GM18520 (cell line): ENCODE measurements around the gene FBXL14.
A peak's percentile ranks its signal among the peaks of the same experiment; 100 is the strongest.

Experiments used
- ATAC-seq: cut with Tn5 transposase; IDR thresholded peaks from one replicate; pipeline ENCODE4 v1.9.1; 2021; ENCODE audit not compliant: unreplicated experiment

The FBXL14 gene

GRCh38 chr12:1540690-1541089 is 53.7 kb downstream of the FBXL14 start:
- no peak for ATAC-seq

DNA sequence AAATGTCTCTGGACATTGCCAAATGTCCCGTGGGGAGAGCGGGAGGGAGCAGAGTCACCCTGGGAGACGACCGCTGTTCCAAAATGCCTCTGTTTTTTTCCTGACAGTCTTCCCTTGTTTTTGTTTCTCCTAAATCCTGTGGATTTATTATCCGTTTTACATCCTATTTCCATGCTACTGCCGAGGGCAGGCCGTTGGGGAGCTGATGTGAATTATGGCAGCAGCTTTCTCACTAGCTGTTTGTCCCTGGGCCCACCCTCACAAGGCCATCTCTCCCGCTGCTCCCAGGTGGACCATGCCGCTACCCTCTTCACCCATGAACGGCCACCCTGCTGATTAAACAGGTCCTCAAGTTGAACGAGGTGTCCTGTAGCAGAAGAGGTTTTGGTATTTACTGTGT is 55.2 kb downstream of the FBXL14 start:
- ATAC-seq, result no peak

DNA sequence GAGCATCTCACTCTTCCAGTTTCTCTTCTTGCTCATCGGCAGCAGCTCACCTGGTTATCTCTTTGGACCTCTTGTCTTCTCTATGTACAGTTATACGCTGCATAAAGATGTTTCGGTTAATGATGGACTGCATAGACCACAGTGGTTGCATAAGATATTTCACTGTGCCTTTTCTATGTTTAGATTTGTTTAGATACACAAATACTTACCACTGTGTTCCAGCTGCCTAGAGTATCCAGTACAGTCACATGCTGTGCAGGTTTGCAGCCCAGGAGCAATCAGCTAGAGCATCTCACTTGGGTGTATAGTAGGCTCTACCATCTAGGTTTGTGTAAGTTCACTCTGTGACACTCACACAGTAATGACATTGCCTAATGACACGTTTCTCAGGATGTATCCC is 57.6 kb downstream of the FBXL14 start:
- no peak for ATAC-seq

DNA sequence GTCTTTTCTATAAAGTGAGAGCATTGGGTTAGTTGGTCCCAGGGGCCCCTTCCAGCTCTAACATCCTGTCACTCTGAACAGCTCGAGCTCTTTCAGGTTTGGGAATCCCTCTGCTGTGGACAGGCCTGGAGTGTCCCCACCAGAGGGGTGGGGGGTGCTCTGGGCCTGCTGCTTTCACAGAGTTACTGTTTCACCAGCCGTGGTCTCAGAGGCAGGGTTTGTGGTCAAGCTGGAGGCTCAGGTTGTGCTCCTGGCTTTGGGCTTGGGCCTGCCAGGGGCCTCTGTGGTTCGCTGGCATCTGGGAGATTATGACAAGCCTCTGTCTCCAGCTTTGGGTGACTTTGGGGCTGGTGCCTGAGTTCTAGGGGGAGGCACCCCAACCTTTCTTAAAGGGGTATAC is 59.6 kb downstream of the FBXL14 start:
- no peak for ATAC-seq

DNA sequence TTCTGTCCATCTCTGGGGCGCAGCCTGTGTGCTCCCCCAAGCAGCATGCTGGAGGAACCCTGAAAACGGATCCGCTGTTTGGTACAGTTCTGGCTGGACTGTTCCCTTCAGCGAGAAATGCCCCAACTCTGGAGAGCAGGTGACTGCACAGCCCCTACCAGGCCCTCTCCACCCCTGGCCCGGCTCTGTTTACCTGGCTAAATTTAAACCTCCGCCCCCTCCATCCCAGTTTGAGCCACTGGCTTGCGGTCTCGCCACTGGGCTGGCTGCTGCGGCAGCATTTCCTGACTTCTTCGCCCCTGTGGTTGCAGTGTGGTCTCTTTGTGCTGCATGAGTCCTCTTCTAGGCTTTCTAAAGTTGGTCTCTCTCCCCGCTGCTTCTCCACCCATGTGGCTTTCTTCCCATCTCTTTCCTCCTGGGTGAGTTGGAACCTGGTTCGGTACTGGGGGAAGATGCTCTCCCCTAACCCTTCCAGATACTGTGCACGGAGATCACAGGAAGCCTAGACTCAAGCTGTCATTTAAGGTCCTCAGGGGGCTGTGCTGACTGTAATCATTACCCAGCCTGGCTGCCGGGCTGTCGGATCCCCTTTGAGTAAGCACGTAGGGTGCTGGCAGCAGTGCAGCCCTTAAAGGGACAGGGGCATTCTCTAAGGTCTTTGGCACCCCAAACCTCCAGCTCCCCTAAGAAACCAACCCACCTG is 60.6 kb downstream of the FBXL14 start:
- ATAC-seq, result peak; percentile 40

- peak; percentile 19 for ATAC-seq
Observed at GRCh38 chr12:1533205-1533601, 61.2 kb downstream of the FBXL14 start.

DNA sequence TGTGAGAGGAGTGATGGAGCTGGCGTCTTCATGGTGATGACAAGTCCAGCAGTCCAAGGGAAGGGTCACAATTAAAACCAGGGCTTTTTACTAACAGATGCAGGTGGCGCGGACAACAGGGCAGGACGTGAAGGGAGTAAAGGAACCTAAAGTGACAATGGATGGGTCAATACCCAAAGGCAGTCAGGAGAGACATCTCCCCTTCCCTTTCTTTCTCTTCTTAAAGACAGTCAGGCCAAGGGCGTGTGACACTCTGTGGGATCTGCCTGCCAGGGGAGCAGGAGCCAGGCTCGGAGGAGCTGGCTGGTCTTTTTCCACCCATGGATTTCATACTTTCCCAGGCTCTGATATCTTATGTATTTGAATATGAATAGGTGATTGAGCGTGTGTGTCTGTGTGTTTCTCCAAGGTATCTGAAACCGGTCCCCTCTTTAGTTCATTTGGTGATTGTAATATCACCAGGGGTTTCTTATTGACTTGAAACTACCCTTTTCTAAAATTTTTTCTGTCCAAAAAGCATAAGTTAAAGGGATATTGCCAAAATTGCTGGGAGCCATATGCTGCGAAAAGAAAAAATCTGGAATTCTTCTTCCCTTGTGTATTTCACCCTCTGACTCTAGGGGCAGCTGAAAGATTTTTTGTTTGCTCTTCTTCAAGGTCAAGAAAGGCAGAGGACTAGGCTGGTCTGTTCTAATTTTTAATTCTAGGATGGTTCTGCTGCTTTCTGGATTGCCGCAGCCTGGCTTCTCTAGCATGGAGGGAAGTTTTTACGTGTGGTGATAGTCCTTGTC is 61.8 kb downstream of the FBXL14 start:
- no peak for ATAC-seq

DNA sequence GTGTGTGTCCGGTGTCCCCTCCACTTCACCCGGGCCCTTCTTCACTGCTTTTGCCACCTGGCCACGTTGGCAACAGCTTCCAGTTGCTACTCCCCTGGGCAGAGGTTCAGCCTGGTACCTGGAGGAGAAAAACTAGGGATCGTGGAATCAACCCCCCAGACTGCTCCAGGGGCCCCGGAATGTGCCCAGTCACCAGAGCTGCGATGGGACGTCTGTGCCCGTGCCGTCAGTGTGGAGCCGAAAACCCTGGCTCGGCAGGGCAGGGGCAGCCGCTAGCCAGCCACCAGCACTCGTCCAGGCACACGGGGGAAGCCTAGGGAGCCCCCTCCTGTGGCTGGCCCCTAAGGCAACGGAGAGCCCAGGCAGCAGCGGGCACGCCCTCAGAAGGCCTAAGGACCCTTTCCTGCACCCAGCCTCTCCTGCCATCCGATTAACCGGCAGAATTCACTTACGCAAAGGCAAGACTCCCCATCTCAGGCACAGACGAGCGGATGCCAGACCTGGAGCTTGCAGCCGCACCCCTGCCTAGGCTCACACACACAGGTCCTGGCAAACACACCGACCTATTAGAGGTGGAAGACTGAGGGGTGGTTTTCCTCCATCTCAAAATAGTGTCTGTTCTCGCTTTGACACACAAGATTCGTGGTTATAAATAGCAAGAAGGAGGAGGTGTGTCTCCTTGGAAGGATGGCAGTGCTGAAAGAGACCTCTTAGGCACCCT is 62.6 kb downstream of the FBXL14 start:
- ATAC-seq, result no peak

DNA sequence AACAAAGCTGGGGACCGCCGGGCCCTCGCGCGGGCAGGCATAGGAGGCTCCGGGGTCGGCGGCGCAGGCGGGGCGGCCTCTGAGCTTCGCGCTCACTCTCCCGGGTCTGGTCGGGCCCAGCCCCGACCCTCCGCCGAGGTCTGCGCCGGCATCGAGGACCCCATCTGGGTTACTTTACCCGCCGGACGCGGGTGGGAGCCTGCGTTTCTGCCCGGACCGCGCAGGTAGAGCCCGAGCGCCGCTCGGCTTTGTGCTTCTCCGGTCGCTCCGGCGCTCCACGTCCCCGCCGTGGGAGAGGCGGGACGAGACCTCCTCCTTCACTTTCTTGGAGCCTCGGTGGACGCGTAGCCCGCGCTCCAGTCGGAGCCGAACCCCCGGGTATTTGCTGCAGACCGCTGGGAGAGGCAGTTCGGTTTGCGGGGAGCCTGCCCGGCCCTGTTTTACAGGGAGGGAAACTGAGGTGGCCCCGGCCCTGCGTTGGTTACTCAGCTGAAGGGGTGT is 63.2 kb downstream of the FBXL14 start:
- no peak for ATAC-seq

DNA sequence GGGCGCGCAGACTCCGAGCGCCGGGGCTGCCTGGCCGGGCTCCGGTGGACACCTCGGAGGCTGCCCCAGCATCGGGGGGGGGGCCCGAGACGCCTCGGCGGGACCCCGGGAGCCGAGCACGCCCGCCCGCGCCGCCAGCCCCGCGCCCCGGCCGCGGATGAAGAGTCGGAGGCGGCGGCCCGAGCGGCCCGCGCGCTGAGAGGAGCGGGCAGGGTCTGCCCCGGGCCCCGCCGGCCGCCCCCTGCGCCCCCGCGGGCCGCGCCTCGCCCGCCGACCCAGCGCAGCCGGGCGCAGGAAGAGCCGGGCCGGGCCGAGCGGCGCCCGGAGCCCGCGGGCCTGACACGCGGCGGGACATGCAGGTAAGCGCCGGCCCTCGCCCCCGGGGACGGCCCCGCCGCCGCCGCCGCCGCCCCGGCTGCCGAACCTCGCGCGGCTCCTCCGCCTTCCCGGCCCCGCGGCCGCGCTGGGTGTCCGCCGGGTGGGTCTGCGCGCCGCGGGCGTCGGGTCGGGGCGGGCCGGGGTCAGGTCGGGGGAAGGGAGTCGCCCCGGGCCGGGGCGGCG is 63.7 kb downstream of the FBXL14 start:
- ATAC-seq, result no peak

DNA sequence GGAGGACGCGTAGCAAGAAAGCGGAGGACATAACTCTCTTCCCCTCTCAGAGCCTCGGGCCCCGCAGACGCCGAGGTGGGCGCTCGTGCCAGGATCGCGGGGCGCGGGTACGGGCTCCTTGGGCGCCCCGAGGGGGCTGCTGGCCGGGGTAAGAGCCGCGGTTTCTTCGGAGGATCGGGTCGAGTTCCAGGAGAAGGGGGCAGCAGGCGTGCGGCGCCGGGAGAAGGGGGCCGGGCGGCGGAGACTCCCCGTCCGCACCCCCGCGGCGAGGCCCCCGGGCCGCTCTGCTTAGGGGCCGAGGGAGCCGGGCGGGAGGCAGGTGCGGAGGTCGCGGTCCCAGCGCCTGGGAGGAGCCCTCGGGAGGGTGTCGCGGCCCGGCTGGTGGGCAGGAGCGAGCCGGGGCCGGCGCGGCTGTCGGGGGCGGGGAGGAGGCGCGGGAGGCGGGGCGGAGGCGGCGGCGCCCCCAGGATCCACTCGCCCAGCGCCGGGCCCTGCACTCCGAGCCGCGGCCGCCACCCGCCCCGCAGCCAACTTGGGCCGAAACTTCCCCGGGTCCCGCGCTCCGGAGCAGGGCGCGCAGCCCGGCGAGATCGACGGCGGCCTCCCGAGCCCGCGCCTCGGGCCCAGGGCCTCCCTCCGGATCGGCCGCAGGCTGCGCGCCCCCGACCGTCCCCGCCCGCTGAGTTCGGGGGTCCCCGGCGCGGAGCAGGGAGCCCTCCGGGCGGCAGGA is 64.4 kb downstream of the FBXL14 start:
- no peak for ATAC-seq

DNA sequence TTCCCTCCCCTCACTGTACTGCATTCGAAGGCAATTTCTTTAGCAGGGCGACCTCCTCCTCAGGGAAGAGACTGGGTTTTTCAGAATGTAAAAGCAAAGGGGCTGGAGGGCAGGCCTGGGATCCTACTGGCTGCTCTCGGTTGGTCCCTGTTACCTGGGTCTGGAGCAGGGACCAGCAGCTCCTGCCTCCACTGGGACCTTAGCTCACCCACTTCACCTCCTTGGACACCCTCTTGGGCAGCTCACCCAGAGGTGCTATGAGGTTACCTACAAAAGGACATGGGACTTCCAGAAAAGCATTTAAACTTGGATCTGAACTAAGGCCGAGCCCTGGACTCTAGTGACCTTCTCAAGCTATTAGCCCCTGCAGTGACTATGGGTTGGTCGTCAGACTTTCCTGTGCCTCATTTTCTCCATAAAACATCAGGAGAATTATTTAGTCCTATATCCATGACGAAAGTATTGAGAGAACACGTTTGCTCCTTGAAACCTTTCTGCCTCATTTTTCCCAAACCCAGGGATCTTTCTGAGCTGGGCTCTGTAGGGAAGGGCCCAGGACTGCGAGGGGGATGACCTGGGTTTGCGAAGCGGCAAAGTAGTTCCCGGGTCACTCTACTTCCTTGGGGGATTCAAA is 65.0 kb downstream of the FBXL14 start:
- no peak for ATAC-seq

DNA sequence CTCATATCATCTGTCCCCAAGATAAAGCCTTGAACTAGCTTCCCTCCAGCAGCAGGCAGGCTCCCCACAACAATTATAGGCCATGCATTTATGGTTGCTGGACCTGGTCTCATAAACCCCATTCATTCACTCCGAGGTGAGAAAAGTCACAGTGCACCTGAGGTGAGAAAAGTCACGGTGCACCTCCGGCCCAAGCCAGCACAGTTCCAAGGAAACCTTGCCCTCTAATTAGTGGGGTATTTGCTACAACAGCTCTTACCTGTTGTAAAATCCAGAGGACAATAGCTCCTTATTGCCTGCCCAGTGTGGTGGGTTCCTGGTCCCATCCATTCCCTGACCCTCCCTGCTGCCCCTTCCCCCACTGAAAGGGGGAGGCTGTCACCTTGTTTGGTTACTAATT is 65.6 kb downstream of the FBXL14 start:
- no peak for ATAC-seq

- no peak for ATAC-seq
Observed at GRCh38 chr12:1527789-1528188, 66.6 kb downstream of the FBXL14 start.

DNA sequence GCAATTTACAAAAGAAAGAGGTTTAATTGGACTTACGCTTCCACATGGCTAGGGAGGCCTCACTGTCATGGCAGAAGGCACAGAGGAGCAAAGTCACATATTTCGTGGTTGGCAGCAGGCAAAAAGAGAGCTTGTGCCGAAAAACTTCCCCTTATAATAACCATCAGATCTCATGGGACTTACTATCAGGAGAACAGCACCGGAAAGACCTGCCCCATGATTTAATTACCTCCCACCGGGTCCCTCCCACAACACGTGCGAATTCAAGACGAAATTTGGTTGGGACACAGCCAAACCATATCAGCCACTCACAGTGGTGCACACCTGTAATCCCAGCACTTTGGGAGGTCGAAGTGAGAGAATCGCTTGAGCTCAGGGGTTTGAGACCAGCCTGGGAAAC is 68.5 kb downstream of the FBXL14 start:
- no peak for ATAC-seq

GRCh38 chr12:1523558-1524050 is 70.8 kb downstream of the FBXL14 start:
- ATAC-seq, result no peak

GRCh38 chr12:1523046-1523445 is 71.3 kb downstream of the FBXL14 start:
- no peak for ATAC-seq

GRCh38 chr12:1519642-1520041 is 74.7 kb downstream of the FBXL14 start:
- no peak for ATAC-seq

GRCh38 chr12:1518591-1519516 is 75.5 kb downstream of the FBXL14 start:
- no peak for ATAC-seq
